WTC11 (cell line): Measurements from ENCODE around the gene ATP13A5. TPM values are rescaled to one million over a fixed set of nuclear protein-coding genes. Genes with fewer than 3 reads are reported as not detected.

Experiments used
- ATAC-seq: fragments of 200-7000 bp; cut with Tn5 transposase; 2 replicates; pipeline ENCODE4 v1.10.0; 2021; ENCODE audit warnings: mild to moderate bottlenecking, moderate library complexity
- CTCF ChIA-PET: fragments of 300-600 bp; sonication (Branson Sonifier 250); formaldehyde crosslinking; loops from one replicate; lab custom pipeline; 2021; ENCODE audit warnings: antibody characterized with exemption; lab: Charles Lee
- POLR2A ChIA-PET: fragments of 350-600 bp; sonication (Branson Sonifier 250); formaldehyde crosslinking; loops from one replicate; lab custom pipeline; 2021; ENCODE audit warnings: antibody characterized with exemption; lab: Charles Lee
- DNase-seq: peaks from one replicate; pipeline ENCODE4 v3.0.0; 2021; ENCODE audit warnings: low spot score
- H3K27ac Mint-ChIP-seq: 2 replicates; pipeline ENCODE4 v1.8.0; 2021; ENCODE audit warnings: mixed read lengths
- H3K27me3 Mint-ChIP-seq: 2 replicates; pipeline ENCODE4 v1.8.0; 2021; ENCODE audit warnings: low read depth, mild to moderate bottlenecking, moderate library complexity, mixed read lengths
- H3K36me3 Mint-ChIP-seq: 2 replicates; pipeline ENCODE4 v1.8.0; 2021; ENCODE audit warnings: mixed read lengths
- H3K4me1 Mint-ChIP-seq: 2 replicates; pipeline ENCODE4 v1.8.0; 2022; ENCODE audit warnings: mixed read lengths
- H3K4me3 Mint-ChIP-seq: 2 replicates; pipeline ENCODE4 v1.8.0; 2021; ENCODE audit warnings: mild to moderate bottlenecking, moderate library complexity, mixed read lengths
- H3K9me3 Mint-ChIP-seq: 2 replicates; pipeline ENCODE4 v1.8.0; 2021; ENCODE audit warnings: mixed read lengths
- ATF1 ChIP-seq: sonication (generic); formaldehyde crosslinking; IDR thresholded peaks from 2 replicates; pipeline ENCODE4 v1.8.1; 2023; ENCODE audit warnings: mild to moderate bottlenecking, moderate library complexity, missing genetic modification reagents
- CREM ChIP-seq: sonication (generic); formaldehyde crosslinking; IDR thresholded peaks from 2 replicates; pipeline ENCODE4 v1.8.1; 2022; ENCODE audit warnings: mild to moderate bottlenecking, missing genetic modification reagents, moderate library complexity
- ESRRA ChIP-seq: sonication (generic); formaldehyde crosslinking; IDR thresholded peaks from 2 replicates; pipeline ENCODE4 v1.8.1; 2022; ENCODE audit warnings: mild to moderate bottlenecking, missing genetic modification reagents, borderline replicate concordance
- FOXJ3 ChIP-seq: sonication (generic); formaldehyde crosslinking; IDR thresholded peaks from 2 replicates; pipeline ENCODE4 v1.9.0; 2021; ENCODE audit warnings: missing genetic modification reagents, mild to moderate bottlenecking, borderline replicate concordance
- FOXK1 ChIP-seq: sonication (generic); formaldehyde crosslinking; IDR thresholded peaks from 2 replicates; pipeline ENCODE4 v1.8.0; 2022; ENCODE audit warnings: mild to moderate bottlenecking, moderate library complexity, missing genetic modification reagents
- IRF2 ChIP-seq: sonication (generic); formaldehyde crosslinking; IDR thresholded peaks from 2 replicates; pipeline ENCODE4 v1.8.0; 2022; ENCODE audit warnings: low read depth, missing genetic modification reagents, borderline replicate concordance
- JUN ChIP-seq: sonication (generic); formaldehyde crosslinking; IDR thresholded peaks from 2 replicates; pipeline ENCODE4 v1.8.0; 2023; ENCODE audit warnings: mild to moderate bottlenecking, missing genetic modification reagents
- NFYB ChIP-seq: sonication (generic); formaldehyde crosslinking; conservative IDR thresholded peaks from 2 replicates; pipeline ENCODE4 v1.8.0; 2022; ENCODE audit warnings: low read depth, missing genetic modification reagents
- OVOL2 ChIP-seq: fragments of 250-450 bp; sonication (Bioruptor Pico); IDR thresholded peaks from 2 replicates; pipeline ENCODE4 v1.9.0; 2021; ENCODE audit warnings: mild to moderate bottlenecking, borderline replicate concordance
- SP1 ChIP-seq: sonication (generic); formaldehyde crosslinking; conservative IDR thresholded peaks from 2 replicates; pipeline ENCODE4 v1.8.1; 2022; ENCODE audit warnings: missing genetic modification reagents
- TEAD1 ChIP-seq: sonication (generic); formaldehyde crosslinking; IDR thresholded peaks from 2 replicates; pipeline ENCODE4 v1.8.0; 2022; ENCODE audit warnings: mild to moderate bottlenecking, missing genetic modification reagents
- ZBTB21 ChIP-seq: sonication (generic); formaldehyde crosslinking; IDR thresholded peaks from 2 replicates; pipeline ENCODE4 v1.8.1; 2023; ENCODE audit warnings: mild to moderate bottlenecking, missing genetic modification reagents, borderline replicate concordance
- ZNF138 ChIP-seq: sonication (generic); formaldehyde crosslinking; conservative IDR thresholded peaks from 2 replicates; pipeline ENCODE4 v1.8.1; 2022; ENCODE audit warnings: mild to moderate bottlenecking, moderate library complexity, missing genetic modification reagents
- ZNF263 ChIP-seq: sonication (generic); formaldehyde crosslinking; IDR thresholded peaks from 2 replicates; pipeline ENCODE4 v1.8.1; 2022; ENCODE audit warnings: low read depth, mild to moderate bottlenecking, moderate library complexity, missing genetic modification reagents
- ZNF317 ChIP-seq: sonication (generic); formaldehyde crosslinking; IDR thresholded peaks from 2 replicates; pipeline ENCODE4 v1.8.1; 2023; ENCODE audit warnings: low read depth, mild to moderate bottlenecking, moderate library complexity, missing genetic modification reagents, borderline replicate concordance
- ZNF396 ChIP-seq: fragments of 250-450 bp; sonication (Bioruptor Pico); IDR thresholded peaks from 2 replicates; pipeline ENCODE4 v1.8.0; 2021; ENCODE audit warnings: mild to moderate bottlenecking, moderate library complexity, borderline replicate concordance
- ZNF671 ChIP-seq: fragments of 250-450 bp; sonication (Bioruptor Pico); IDR thresholded peaks from 2 replicates; pipeline ENCODE4 v1.8.0; 2021; ENCODE audit warnings: mild to moderate bottlenecking
- total RNA-seq: library from RNA; stranded (reverse); gene quantifications from 3 replicates; pipeline ENCODE4 v1.2.3, GENCODE V29; 2021
- TF ChIP-seq, protein P1 (sequence below): sonication (generic); formaldehyde crosslinking; IDR thresholded peaks from 2 replicates; pipeline ENCODE4 v1.8.1; 2022; ENCODE audit warnings: low read depth, missing genetic modification reagents, borderline replicate concordance
- TF ChIP-seq, protein P2 (sequence below): sonication (generic); formaldehyde crosslinking; IDR thresholded peaks from 2 replicates; pipeline ENCODE4 v1.8.1; 2023; ENCODE audit warnings: mild to moderate bottlenecking, missing genetic modification reagents, borderline replicate concordance

The ATP13A5 gene
- total RNA-seq, 1 experiment from 2014 or later: not detected

DNA sequence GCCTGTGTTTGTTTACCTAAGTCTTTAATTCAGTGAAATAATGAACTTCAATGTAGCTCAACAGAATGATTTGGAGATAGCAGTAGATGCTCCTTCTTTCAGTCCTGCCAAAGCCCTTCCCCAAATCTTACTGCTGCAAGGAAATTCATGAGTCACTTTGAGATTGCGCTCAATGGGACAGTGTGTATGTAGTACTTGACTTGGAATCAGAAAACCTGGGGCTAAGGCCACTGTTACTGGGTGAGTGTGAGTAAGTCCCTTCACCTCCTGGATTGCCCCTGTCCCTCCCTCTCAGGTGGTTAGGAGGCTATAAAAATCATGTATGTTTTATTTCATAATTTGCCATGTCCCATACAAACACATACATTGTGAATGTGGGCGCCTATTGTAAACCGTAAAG lies 29.9 kb downstream of the ATP13A5 start:
- ATAC-seq: peak; percentile 51
- Mint-ChIP-seq H3K4me1 (peaks cover 63% of the 10 kb centered on the region), H3K27ac (peak overlapping the region; percentile 75), H3K27me3 (no peaks in the 10 kb centered on the region)
- CTCF ChIA-PET: no interaction called here
- TF ChIP-seq FOXJ3 (CRISPR knock-in tag): no peak
- no peak for TF ChIP-seq ZNF138 (CRISPR knock-in tag)
- no peak for TF ChIP-seq ZNF317
- TF ChIP-seq, protein P1, sequence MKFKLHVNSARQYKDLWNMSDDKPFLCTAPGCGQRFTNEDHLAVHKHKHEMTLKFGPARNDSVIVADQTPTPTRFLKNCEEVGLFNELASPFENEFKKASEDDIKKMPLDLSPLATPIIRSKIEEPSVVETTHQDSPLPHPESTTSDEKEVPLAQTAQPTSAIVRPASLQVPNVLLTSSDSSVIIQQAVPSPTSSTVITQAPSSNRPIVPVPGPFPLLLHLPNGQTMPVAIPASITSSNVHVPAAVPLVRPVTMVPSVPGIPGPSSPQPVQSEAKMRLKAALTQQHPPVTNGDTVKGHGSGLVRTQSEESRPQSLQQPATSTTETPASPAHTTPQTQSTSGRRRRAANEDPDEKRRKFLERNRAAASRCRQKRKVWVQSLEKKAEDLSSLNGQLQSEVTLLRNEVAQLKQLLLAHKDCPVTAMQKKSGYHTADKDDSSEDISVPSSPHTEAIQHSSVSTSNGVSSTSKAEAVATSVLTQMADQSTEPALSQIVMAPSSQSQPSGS (CRISPR knock-in tag): no peak
- no peak for TF ChIP-seq ZNF671 (CRISPR knock-in tag)
- TF ChIP-seq ATF1 (CRISPR knock-in tag): no peak
- no peak for TF ChIP-seq ZNF396 (CRISPR knock-in tag)
- no peak for TF ChIP-seq ZNF263 (CRISPR knock-in tag)
- TF ChIP-seq, protein P2, sequence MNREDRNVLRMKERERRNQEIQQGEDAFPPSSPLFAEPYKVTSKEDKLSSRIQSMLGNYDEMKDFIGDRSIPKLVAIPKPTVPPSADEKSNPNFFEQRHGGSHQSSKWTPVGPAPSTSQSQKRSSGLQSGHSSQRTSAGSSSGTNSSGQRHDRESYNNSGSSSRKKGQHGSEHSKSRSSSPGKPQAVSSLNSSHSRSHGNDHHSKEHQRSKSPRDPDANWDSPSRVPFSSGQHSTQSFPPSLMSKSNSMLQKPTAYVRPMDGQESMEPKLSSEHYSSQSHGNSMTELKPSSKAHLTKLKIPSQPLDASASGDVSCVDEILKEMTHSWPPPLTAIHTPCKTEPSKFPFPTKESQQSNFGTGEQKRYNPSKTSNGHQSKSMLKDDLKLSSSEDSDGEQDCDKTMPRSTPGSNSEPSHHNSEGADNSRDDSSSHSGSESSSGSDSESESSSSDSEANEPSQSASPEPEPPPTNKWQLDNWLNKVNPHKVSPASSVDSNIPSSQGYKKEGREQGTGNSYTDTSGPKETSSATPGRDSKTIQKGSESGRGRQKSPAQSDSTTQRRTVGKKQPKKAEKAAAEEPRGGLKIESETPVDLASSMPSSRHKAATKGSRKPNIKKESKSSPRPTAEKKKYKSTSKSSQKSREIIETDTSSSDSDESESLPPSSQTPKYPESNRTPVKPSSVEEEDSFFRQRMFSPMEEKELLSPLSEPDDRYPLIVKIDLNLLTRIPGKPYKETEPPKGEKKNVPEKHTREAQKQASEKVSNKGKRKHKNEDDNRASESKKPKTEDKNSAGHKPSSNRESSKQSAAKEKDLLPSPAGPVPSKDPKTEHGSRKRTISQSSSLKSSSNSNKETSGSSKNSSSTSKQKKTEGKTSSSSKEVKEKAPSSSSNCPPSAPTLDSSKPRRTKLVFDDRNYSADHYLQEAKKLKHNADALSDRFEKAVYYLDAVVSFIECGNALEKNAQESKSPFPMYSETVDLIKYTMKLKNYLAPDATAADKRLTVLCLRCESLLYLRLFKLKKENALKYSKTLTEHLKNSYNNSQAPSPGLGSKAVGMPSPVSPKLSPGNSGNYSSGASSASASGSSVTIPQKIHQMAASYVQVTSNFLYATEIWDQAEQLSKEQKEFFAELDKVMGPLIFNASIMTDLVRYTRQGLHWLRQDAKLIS (CRISPR knock-in tag): no peak
- TF ChIP-seq TEAD1 (CRISPR knock-in tag): no peak
- TF ChIP-seq NFYB: no peak
- TF ChIP-seq OVOL2 (CRISPR knock-in tag): no peak
- no peak for TF ChIP-seq CREM (CRISPR knock-in tag)
- TF ChIP-seq IRF2: no peak
- TF ChIP-seq SP1 (CRISPR knock-in tag): no peak
- no peak for TF ChIP-seq ZBTB21 (CRISPR knock-in tag)
- TF ChIP-seq ESRRA (CRISPR knock-in tag): no peak
- TF ChIP-seq, all 79 proteins: peak for 0
- H3K4me3 Mint-ChIP-seq: peak overlapping the region; percentile 16; the same call in 1 of the 2 replicates
- DNase-seq: no peak
- H3K9me3 Mint-ChIP-seq: peaks cover 9% of the 10 kb centered on the region
- POLR2A ChIA-PET: no interaction called here
- H3K36me3 Mint-ChIP-seq: no peaks in the 10 kb centered on the region

DNA sequence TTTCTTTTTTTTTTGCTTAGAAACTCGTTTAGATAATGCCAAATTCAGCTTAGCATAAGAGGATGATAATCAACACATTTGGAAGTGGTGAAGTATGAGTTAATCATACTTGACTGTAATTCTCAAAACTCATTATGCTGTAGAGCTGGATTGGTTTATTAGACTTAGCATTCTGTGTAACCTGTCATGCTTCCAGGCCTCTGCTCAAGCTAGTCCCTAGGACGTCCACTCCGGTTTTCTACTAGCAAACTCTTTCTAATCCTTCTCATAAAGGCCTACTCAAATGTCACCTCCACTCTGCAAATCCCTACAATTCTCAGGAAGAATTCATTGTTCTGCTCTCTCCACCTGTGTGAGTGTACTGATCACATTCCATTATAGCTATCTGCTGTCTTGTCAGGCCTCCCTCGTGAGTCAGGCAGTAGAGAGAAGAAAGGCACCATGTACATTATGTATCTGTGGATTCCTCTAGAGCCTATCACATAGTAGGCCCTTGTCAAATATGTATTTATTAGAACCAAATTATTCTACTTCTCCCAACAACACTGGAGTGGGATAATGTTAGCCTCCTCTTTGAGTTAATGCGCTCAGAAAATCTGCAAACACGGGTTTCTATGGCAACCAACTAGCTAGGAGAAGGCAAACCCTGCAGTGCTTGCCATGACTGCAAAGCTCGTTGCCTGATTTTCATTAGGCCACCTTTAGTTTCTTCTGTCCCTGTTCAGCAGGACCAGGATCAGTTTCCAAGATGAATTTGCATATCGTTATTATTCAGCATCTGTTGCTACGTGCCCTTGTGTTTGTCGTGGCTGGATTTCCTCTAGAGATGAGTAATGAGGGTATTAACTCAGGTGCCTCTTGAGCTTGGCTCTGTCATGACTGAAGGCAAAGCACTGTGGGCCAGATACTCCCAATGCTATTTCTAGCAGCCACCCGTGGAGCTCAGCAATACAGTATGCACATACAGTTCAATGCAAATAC lies 30.7 kb downstream of the ATP13A5 start:
- ChIA-PET POLR2A (no interaction called here), CTCF (no interaction called here)
- H3K9me3 Mint-ChIP-seq: peaks cover 2% of the 10 kb centered on the region
- H3K36me3 Mint-ChIP-seq: no peaks in the 10 kb centered on the region
- peak; percentile 16 for DNase-seq
- H3K27me3 Mint-ChIP-seq: no peaks in the 10 kb centered on the region
- H3K27ac Mint-ChIP-seq: peak overlapping the region; percentile 75
- peak overlapping the region; percentile 1 for H3K4me3 Mint-ChIP-seq
- TF ChIP-seq FOXK1 (no peak), JUN (CRISPR knock-in tag) (no peak)
- TF ChIP-seq, all 79 proteins: peak for 0
- peak; percentile 53 for ATAC-seq
- H3K4me1 Mint-ChIP-seq: peaks cover 65% of the 10 kb centered on the region
